GM19099 (cell line): ENCODE measurements around the gene CABLES1.

Experiments used
- POLR2A ChIP-seq: IDR thresholded peaks from 3 replicates; pipeline ENCODE4 v1.6.1; 2011; ENCODE audit warnings: low read depth; ENCODE audit not compliant: insufficient read length; ENCODE audit errors: extremely low read depth

Gene CABLES1

DNA sequence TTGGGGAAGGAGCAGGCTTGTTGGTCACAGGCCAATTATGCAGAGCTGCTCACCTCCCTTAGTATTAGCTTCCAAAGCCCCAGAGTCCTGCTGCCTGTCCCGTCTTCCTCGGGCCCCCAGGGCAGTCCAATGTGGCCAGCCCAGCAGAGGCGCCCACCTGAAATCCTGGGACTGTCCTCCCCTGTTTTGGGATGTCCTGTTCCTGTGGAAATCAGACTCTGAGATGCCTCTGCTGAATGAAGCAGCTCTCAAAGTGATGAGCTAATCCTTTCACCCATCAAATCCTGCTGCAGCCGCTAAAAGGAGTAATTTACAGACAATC is 105.3 kb downstream of the CABLES1 start:
- TF ChIP-seq POLR2A, result no peak

- TF ChIP-seq POLR2A, result no peak
Observed at GRCh38 chr18:23243178-23243577, 107.9 kb downstream of the CABLES1 start.

DNA sequence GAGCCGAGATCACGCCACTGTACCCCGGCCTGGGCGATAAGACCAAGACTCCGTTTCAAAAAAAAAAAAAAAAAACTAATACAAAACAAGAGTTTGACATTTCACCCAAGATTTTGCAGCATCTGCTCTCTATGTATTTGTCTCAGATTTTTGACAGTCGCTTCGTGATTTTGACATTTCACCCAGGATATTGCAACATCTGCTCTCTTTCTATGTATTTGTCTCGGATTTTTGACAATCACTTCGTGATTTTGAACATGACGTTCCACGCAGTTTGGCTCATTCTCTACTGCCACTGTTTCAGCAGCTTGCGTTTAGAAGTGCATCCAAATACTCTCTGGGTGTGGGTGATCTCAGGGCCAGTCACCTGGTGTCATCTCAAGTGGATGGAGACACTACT is 108.5 kb downstream of the CABLES1 start:
- no peak for TF ChIP-seq POLR2A

DNA sequence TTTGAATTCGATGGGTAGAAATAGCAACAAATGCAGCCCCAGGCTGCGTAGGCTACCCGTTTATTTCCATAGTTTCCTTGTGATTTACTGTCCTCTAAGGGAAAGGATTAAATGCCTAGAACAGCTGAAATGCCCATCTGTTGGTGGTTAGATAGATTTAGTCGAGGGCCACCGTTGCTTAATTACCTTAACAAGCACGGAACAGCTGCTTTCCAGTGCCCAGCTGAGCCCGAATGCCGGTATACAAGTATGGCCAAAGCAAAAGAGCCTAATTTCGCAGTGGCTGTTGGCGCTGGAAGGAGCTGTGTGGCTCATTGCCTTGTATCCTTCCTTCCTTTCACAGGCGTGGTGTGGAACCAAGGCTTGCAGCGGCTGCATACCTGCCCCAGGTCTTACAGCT is 109.1 kb downstream of the CABLES1 start:
- TF ChIP-seq POLR2A, result no peak

DNA sequence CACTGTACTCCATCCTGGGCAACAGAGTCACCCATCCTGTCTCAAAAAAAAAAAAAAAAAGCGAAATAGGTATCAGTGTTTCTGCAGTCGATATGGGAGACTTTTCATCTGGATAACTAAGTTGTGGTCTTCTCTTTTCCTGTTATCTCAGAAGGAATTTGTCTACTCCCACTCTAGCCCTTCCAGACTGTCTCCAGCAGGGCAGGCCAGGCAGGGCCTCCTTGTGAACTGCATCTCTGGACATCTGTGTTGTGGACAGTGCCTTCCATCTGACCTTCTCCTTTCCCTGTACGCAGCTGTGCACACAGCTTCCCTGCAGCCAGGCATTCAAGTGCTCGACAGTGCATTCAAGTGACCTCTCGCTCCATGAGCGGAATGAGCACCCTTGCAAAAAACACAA is 110.2 kb downstream of the CABLES1 start:
- no peak for TF ChIP-seq POLR2A

- TF ChIP-seq POLR2A, result no peak
Observed at GRCh38 chr18:23247331-23247730, 112.0 kb downstream of the CABLES1 start.

DNA sequence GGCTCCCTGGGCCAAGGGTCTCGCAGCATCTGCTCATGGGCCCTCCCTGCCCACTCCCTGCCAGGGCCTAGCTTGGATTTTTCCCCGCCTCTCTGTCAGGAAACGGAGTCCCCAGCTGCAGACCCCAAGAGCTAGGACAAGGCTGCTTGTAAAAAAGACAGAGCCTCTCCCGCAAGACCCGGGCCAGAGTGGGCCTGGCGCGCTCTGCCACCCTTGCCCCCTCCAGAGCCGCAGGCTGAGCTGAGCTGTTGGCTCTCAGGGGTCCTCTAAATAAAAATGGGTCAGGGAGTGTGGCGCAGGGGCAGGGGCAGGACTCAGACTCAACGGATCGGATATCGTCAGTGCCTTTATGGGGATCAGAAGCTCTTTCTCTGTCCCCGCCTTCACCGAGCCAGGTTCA is 112.6 kb downstream of the CABLES1 start:
- TF ChIP-seq POLR2A, result no peak

DNA sequence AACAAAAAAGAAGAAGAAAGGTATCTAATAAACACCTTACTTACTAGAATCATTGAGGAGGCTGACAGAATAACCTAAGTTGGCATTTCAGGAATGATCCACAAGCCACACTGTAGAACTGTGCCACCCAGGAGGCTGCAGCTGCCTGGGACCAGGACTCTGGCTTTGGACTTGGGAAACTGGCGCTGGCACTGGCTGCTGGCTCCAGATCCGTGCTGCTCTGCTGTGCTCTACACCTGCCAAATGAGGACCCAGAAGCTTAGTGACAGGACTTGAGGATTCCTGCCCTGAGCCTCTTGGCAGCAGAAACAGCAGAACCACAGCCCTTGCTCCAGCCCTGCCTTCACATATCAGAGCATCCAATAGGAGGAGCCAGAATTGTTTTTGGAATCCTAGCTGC is 113.5 kb downstream of the CABLES1 start:
- no peak for TF ChIP-seq POLR2A

DNA sequence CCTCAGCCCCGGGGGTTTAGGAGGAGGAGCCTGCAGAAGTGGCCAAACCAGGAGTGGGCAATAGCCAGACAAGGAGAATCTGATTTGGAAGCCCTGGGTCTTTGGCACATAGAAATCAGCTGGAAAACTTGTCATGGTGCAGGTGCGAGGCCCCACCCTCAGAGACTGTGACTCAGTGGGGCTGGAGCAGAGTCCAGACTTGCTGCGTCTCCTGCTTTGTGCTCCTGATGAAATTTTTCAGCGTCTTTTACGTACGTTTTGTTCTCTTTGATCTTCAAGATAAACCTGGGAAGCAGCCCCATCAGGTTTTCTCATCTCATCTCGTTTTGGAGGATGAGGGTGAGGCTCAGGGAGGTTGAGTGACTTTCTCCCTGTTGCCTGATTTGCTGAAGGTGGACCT is 114.1 kb downstream of the CABLES1 start:
- TF ChIP-seq POLR2A, result no peak

DNA sequence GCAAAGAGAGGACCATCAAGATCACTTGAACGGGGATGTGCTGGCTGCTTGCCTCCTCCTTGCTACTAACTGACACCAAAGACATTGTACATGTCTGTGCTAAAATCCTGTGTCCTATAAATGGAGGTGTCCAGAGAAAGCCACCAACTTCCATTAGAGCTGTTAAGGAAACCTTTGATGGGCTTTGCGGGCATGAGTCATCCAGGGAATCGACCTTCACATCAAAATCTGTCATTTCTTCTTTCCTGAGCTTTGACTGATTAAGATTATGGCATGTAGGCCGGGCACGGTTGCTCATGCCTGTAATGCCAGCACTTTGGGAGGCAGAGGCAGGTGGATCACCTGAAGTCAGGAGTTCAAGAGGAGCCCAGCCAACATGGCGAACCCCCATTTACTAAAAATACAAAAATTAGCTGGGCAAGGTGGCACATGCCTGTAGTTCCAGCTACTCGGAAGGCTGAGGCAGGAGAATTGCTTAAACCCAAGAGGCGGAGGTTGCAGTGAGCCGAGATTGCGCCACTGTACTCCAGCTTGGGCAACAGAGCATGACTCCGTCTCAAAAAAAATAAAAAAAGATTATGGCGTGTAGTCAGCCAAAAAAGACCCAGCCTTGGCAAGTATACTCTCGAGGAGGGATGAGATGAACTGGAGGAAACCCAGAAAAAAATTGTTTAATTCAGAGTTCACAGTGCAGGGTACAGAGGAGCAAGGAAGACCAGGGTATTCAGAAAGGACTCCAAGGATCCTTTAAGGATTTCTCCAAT is 115.8 kb downstream of the CABLES1 start:
- TF ChIP-seq POLR2A, result no peak

- TF ChIP-seq POLR2A, result no peak
Observed at GRCh38 chr18:23253630-23254029, 118.3 kb downstream of the CABLES1 start.

GRCh38 chr18:23257137-23257536 is 121.9 kb downstream of the CABLES1 start:
- TF ChIP-seq POLR2A, result no peak

DNA sequence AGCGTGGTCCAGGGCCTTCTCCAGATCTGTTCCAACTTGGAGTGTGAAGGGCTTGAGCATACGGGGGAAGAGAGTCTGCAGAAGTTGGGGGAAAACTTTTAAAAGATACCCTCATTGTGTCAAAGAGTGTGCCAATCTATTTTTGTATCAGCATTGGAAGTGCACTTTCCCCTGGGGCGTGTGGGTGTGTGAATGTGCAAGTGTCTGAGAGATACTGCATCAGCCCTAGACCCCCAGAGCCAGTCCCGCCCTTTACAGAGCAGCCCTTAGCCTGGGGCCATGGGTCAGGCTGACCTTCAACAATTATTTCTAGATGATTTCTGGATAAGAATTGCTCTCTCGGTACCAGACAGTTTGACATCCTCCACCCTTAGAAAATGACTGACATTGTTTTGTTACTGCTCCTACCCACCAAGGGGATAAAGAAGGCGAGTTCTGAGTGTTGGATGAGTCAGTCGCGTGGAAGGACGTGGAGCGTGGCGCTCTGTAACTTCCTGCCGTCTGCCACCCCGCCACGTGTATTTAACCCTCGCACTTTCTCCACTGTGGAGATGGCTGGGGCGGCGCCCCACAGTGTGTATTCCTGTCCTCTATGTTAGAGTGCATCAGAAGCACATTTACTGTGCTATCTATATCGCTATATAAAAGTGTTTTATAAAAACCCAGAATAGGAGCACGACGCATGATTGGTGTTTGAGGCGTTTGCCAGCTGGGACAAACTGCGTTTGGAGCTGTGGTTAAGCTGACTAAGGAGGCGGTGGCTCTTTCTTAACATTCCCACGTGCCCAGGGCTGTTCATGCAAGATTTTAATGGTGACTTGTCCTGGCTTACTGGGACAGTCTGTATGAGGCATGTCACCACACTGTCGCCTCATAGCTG is 122.6 kb downstream of the CABLES1 start:
- TF ChIP-seq POLR2A, result no peak

- TF ChIP-seq POLR2A, result no peak
Observed at GRCh38 chr18:23258566-23259469, 123.5 kb downstream of the CABLES1 start.
